ES-I3 (cell line): ENCODE data around the gene DBX2.
A peak's percentile ranks its signal among the peaks of the same experiment; 100 is the strongest.
"Not testable (repeated sequence)": the region's sequence is repeated elsewhere in the genome, so short reads cannot be mapped to it uniquely, and the experiment has no call there.

ENCODE experiments used
- H3K36me3 ChIP-seq: 2 replicates; pipeline ENCODE4 v1.6.1; 2013; ENCODE audit warnings: mild to moderate bottlenecking, low read length, control low read depth, moderate library complexity; ENCODE audit not compliant: insufficient read depth
- H3K4me1 ChIP-seq: 2 replicates; pipeline ENCODE4 v1.6.1; 2013; ENCODE audit warnings: mild to moderate bottlenecking, control low read depth, low read length; ENCODE audit not compliant: insufficient read depth
- H3K9ac ChIP-seq: 2 replicates; pipeline ENCODE4 v1.6.1; 2013; ENCODE audit warnings: low read depth, mild to moderate bottlenecking, low read length, moderate library complexity
- H3K9me3 ChIP-seq: 2 replicates; pipeline ENCODE4 v1.6.1; 2013; ENCODE audit warnings: mild to moderate bottlenecking, low read length, moderate library complexity; ENCODE audit not compliant: control insufficient read depth, insufficient read depth

DBX2 gene

GRCh38 chr12:45049912-45050750 lies 768 bp downstream of the DBX2 start:
- Histone ChIP-seq H3K36me3 (no peaks in the 10 kb centered on the region), H3K4me1 (no peaks in the 10 kb centered on the region), H3K9ac (peak overlapping the region; percentile 77; the same call in 1 of the 2 replicates), H3K9me3 (no peaks in the 10 kb centered on the region)

DNA sequence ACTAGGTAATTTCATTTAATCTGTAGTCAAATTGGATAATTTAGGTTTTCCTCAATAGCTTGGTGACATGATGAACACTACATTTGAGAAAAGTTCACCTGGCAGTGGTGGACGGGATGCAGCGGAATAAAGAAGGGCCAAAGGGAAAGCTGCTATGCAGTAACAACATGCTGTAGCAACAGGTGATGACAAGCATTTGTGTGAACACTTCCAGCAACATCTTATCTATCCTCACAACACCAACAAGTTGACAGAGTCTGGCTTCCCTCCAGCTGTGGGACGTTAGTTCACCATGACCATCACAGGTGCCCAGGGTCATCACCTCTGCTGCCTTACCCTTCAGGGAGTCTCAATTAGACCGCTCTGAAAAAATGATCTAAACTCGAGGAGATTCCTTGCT lies 8.3 kb downstream of the DBX2 start:
- Histone ChIP-seq H3K9ac (no peak overlapping the region), H3K36me3 (no peaks in the 10 kb centered on the region), H3K4me1 (no peaks in the 10 kb centered on the region), H3K9me3 (no peaks in the 10 kb centered on the region)

DNA sequence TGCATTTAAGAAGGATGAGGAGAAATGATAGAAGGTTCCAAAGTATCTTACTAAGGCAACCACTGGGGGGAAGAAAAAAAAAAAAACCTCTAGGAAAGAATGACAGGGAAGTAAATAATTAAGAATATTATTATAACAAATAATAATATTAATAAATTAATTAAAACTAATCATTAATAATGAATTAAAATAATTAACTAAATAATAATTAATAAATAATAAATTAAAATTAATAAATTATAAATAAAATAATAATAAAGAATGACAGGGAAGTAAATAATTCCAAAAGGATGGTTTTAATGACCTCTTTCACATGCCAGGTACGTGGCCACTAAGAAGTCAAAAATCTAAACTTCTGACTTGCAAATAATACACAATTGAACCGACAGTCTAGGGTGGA lies 9.9 kb downstream of the DBX2 start:
- H3K9me3 ChIP-seq = no peaks in the 10 kb centered on the region
- no peaks in the 10 kb centered on the region for H3K4me1 ChIP-seq
- no peak overlapping the region for H3K9ac ChIP-seq
- H3K36me3 ChIP-seq = no peaks in the 10 kb centered on the region

DNA sequence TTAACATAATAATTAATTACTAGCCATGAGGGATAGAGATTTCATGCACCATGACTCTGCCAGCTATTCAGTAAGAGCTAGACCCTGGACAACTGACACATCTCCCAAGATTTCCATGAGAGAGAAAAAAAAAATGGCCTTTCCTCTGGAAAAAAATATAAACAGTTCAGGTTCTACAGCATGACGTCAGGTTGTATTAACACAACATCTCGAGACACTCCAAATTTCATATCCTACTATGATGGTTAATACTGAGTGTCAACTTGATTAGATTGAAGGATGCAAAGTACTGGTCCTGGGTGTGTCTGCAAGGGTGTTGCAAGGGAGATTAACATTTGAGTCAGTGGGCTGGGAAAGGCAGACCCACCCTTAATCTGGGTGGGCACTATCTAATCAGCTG lies 11.1 kb downstream of the DBX2 start:
- Histone ChIP-seq H3K4me1 (no peaks in the 10 kb centered on the region), H3K9me3 (no peaks in the 10 kb centered on the region), H3K36me3 (no peaks in the 10 kb centered on the region), H3K9ac (no peak overlapping the region)

DNA sequence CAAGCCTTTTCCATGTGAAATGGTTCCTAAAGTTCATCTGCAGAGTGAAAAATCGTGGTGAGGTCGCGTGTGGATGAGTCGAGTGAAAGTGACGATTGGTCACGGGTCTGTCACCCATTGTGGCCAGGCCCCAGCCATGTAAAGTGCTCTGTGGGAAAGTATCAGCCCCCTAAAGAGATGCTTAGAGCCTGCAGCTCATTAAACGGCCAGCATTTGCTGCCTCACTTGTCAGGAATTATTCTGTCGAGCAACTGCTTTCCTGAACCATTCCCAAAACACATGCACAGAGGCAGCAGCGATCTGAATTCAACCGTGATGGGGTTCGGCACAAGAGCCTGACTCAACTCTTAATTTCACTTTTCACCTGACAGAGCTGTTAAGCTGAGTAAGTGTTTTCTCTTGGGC lies 16.0 kb downstream of the DBX2 start:
- H3K36me3 ChIP-seq = no peaks in the 10 kb centered on the region
- H3K4me1 ChIP-seq = no peaks in the 10 kb centered on the region
- no peaks in the 10 kb centered on the region for H3K9me3 ChIP-seq
- H3K9ac ChIP-seq = no peak overlapping the region

DNA sequence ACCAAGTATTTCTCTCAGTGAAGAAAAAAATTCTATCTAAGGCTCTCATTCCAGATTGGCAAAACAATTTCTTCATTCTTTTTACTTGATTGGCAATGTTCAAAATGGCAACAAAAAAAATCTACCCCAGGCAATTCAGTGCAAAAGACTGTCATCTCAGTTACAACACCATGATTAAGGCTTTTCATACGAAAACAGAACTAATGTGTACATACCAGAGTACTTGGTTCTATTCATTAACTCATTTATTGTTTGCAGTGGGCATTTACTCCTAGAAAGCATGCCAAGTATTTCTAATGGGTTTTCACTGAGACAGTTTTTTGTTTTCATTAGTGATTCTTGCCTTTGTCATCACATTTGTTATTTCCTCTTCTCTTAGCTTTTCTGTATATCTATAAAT lies 33.0 kb downstream of the DBX2 start:
- Histone ChIP-seq H3K36me3 (no peaks in the 10 kb centered on the region), H3K9me3 (no peaks in the 10 kb centered on the region), H3K9ac (no peak overlapping the region), H3K4me1 (no peaks in the 10 kb centered on the region)

DNA sequence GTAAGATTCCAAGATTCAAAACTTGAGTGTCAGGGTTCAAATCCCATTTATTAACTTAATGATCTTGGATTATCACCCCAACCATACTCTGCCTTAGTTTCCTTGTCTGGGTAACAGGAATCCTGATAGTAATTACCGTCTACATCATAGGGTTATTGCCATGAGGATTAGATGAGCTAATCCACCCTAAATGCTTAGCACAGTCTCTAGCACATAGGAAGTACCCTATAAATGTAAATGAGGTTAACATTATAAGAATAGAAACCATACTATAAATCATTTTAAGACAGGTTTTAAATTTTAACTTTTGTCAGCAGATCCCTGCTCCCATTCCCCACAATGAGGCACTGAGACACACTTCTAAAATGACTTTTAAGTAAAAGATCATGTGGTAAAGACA lies 36.5 kb downstream of the DBX2 start:
- Histone ChIP-seq H3K9me3 (no peaks in the 10 kb centered on the region), H3K9ac (no peak overlapping the region), H3K36me3 (no peaks in the 10 kb centered on the region), H3K4me1 (no peaks in the 10 kb centered on the region)

DNA sequence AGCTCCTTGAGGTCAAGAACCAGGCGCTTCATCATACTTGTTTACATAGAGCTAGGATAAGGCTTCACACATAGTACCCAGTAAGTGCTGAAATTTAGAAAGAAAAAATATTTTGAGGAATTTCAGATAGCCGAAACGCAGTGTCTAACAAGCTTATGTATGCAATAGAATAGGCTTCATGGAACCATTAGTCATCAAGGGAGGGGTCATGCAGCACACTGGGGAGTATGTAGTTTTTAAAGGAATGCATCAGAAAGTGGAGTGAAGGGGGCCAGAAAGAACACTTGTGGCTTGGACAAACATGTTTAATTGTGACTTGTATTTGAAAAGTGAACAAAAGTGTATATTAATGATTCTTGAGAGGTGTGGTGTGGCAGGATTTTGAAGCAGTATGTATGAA lies 38.1 kb downstream of the DBX2 start:
- Histone ChIP-seq H3K4me1 (no peaks in the 10 kb centered on the region), H3K9me3 (no peaks in the 10 kb centered on the region), H3K9ac (no peak overlapping the region), H3K36me3 (no peaks in the 10 kb centered on the region)

DNA sequence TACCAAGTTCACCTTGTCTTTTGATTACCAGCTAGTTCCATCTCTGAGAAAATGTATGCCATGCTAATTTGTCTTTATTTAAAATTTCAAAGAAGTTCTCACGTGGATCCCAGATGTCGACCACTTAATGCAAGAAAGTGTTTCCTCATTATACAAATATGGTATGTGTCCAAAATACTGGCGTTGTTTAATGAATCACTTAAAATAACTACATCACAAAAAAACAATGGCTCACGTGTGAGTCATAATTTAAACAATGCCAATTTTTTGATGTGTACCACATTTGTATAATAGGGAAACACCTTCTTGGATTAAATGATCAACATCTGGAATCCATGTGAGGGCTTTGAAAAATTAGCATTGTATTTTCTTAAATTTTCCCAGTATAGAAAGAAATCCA lies 40.8 kb downstream of the DBX2 start:
- Histone ChIP-seq H3K9ac (no peak overlapping the region), H3K4me1 (no peaks in the 10 kb centered on the region)

DNA sequence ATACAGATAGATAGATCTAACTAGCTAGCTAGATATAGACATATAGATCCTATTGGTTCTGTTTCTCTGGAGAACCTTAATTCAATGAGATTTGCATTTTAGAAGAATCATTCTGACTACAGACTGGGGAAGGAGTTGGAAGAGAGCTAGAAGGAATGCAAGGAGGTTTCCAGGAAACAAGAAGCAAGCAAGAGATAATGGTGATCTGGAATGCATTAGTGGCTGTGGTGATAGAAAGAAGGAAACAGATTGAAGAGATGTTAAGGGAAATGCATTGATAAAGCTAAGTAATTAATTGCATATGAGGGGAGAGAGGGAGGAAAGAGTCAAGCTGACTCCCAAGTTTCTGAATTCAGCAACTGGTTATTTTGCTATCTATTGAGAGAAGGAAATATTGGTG lies 42.7 kb downstream of the DBX2 start:
- H3K4me1 ChIP-seq = no peaks in the 10 kb centered on the region
- no peak overlapping the region for H3K9ac ChIP-seq
- H3K36me3 ChIP-seq = no peaks in the 10 kb centered on the region
- no peaks in the 10 kb centered on the region for H3K9me3 ChIP-seq

More for the DNA sequence above, 40.8 kb downstream of the DBX2 start:
- H3K9me3 ChIP-seq = no peaks in the 10 kb centered on the region
- H3K36me3 ChIP-seq = no peaks in the 10 kb centered on the region

DNA sequence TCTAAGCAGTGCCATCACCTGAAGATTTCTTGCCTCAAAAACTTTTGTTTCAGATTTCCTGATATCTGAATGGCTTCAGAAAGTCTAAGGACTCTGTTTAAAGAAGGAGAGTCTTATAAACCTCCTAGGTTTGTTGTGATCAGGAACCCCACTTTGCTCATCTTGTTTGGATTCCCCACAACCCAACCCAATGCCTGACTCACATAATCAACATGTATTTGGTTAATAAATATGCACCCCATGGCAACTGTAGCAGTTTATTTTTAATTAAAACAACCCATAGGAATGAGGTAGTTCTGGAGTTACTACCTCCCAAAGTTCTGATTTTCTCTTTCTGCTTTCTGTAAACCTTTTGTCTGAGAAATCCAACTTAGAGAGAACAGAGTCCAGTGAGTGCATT lies 51.5 kb downstream of the DBX2 start:
- H3K36me3 ChIP-seq = no peaks in the 10 kb centered on the region
- H3K4me1 ChIP-seq = no peaks in the 10 kb centered on the region
- no peaks in the 10 kb centered on the region for H3K9me3 ChIP-seq
- no peak overlapping the region for H3K9ac ChIP-seq

DNA sequence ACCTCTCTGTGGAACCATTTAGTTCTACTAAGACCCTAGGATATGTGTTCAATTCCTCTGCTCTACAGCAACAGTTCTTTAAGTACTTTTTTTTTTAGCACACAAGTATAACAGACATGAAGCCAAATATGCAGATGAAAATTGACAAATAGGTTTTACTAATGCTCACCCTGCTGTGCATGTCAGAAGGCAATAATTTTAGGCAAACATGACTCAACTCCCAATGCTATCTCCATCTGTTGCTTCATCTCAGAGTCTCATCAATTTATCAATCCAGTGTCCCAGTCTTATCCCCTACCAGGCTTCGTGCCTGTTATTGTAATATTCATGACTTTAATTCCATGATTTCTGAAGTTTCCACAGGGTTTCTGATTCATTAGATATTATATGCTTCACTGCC lies 57.7 kb downstream of the DBX2 start:
- H3K36me3 ChIP-seq = no peaks in the 10 kb centered on the region

DNA sequence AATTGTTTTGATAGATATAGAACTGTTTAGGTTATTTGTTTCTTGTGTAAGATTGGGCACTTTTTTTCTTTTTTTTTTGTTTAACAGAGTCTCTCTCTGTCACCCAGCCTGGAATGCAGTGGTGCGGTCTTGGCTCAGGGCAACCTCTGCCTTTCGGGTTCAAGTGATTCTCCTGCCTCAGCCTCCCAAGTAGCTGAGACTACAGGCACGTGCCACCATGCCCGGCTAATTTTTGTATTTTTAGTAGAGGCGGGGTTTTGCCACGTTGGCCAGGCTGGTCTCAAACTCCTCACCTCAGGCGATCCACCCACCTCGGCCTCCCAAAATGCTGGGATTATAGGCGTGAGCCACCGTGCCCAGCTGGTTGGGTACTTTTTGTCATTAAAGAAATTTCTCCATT lies 66.0 kb downstream of the DBX2 start:
- not testable (repeated sequence) for H3K9ac ChIP-seq, H3K9me3 ChIP-seq, H3K4me1 ChIP-seq, H3K36me3 ChIP-seq

More for the DNA sequence above, 57.7 kb downstream of the DBX2 start:
- no peaks in the 10 kb centered on the region for H3K4me1 ChIP-seq
- no peaks in the 10 kb centered on the region for H3K9me3 ChIP-seq
- no peak overlapping the region for H3K9ac ChIP-seq

GRCh38 chr12:44979918-44980317 lies 71.0 kb downstream of the DBX2 start:
- Histone ChIP-seq H3K36me3 (no peaks in the 10 kb centered on the region), H3K9me3 (no peaks in the 10 kb centered on the region), H3K9ac (no peak overlapping the region), H3K4me1 (no peaks in the 10 kb centered on the region)

DNA sequence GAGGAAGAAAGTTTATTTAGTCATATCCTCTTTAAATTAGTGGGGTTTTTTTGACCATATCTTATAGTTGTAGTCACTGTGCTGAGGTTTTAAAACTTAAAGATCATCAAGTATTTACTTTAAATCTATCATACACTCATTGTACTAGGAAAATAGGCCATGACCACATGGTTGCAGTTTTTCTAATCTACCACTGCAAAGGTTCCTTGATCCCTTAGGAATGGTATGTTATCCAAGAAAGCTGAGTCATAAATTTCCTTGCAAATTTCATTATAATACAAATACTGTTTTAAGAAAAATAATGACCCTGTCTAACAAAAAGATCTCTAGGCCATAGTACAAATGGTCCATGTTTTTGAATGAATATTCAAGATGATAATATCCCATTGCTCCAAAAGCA lies 74.7 kb downstream of the DBX2 start:
- Histone ChIP-seq H3K4me1 (no peaks in the 10 kb centered on the region), H3K36me3 (no peaks in the 10 kb centered on the region), H3K9me3 (no peaks in the 10 kb centered on the region), H3K9ac (no peak overlapping the region)
